ENCODE data around the gene VPS35L. TPM values are rescaled to one million over a fixed set of nuclear protein-coding genes. Genes with fewer than 3 reads are reported as not detected.

The VPS35L gene
- total and polyA plus RNA-seq, 2 experiments from 2014 or later: 47.5 to 52.8 TPM

DNA sequence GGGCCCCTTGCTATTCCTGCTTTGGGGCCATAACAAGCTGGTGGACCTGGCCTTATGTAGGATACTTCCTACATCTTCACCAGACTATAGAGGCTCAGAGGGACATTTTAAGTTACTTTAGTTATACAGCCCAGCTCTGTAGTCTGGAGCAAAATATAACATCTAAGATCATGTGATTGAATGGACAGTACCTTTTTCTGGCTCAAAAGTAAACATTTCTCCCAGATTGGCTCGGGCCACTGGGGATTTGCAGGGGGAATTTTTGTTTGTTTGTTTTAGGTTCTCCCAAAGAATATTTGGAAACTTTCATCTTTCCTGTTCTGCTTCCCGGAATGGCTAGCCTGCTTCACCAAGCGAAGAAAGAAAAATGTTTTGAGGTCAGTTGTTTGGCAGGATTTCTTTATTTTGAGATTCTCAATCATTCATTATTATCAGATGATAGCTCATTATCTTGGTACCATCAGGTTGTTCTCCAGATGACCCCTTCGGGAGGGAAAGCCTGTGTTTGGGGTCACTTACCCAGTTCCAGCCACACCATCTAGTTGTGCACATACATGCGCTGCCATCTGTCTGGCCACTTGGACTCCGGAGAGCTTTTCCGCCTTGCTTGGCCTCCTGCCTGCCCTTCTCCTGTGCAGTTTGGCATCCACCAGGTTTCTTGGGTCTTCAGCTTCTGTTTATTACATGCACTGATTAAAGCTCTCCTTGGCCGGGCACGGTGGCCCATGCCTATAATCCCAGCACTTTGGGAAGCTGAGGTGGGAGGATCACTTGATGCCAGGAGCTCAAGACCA is 179.8 kb downstream of the VPS35L start:
- Histone ChIP-seq H3K27ac (no peak overlapping the region), H3K36me3 (replicated peaks; ENCODE audit: insufficient read depth, low read depth) (no peaks in the 10 kb centered on the region), H3K4me2 (no peak overlapping the region), H4K20me1 (ENCODE audit: insufficient read depth, poor library complexity, severe bottlenecking) (no peaks in the 10 kb centered on the region), H3K9me2 (replicated peaks; ENCODE audit: insufficient read depth) (no peaks in the 10 kb centered on the region), H2AFZ (no peak overlapping the region), H3K4me1 (ENCODE audit: insufficient read depth) (no peaks in the 10 kb centered on the region), H3K4me3 (no peak overlapping the region), H3K9me3 (ENCODE audit: low read depth) (no peaks in the 10 kb centered on the region), H3K27me3 (no peaks in the 10 kb centered on the region), H3K79me2 (no peaks in the 10 kb centered on the region)
- TF ChIP-seq EZH2 (IDR thresholded peaks at IDR 0.05; ENCODE audit: borderline replicate concordance): no peak
- no peak for TF ChIP-seq EZH2phosphoT487 (IDR thresholded peaks at IDR 0.05; ENCODE audit: low read depth, severe bottlenecking, unreplicated experiment)
- TF ChIP-seq, protein P1, sequence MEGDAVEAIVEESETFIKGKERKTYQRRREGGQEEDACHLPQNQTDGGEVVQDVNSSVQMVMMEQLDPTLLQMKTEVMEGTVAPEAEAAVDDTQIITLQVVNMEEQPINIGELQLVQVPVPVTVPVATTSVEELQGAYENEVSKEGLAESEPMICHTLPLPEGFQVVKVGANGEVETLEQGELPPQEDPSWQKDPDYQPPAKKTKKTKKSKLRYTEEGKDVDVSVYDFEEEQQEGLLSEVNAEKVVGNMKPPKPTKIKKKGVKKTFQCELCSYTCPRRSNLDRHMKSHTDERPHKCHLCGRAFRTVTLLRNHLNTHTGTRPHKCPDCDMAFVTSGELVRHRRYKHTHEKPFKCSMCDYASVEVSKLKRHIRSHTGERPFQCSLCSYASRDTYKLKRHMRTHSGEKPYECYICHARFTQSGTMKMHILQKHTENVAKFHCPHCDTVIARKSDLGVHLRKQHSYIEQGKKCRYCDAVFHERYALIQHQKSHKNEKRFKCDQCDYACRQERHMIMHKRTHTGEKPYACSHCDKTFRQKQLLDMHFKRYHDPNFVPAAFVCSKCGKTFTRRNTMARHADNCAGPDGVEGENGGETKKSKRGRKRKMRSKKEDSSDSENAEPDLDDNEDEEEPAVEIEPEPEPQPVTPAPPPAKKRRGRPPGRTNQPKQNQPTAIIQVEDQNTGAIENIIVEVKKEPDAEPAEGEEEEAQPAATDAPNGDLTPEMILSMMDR (IDR thresholded peaks at IDR 0.05; ENCODE audit: poor library complexity): no peak
- 80% methylated on average over 9 of the region's 9 CpGs for WGBS (ENCODE audit: low lambda C conversion rate, missing lambda C conversion rate)
- DNase-seq (ENCODE audit: low spot score): no peak

DNA sequence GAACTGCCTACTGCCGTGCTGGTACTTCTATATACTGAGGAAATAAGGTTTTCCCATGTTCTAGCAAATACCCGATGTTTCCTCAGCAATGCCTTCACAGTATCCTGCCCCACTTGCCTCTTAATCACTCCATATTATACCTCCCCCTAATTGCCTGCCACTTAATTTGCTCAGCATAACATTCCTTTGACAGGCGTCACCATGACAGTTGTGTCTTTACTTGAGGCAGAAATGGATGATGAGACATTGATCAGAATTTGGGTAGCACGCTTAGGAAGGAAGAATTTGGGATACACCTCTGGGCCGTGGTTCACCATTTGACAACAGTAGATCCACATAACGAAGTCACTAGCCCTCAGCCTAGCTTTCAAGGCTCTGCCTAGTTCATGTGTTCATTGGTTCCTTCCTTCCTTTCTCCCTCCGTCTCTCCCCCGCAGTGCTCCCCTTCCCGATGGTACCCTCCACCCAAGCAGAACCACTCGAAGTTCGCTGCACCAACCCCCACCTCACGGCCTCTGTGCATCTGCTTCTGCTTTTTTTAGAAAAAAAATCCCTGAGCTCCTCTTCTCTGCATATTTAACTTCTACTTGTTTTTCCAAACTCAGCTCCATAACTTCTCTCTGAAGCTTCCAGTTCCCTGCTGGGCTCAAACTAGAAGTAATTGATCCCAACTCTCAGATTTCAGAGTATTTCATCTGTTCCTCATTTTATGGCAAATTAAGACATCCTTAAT is 182.0 kb downstream of the VPS35L start:
- no peak for DNase-seq (ENCODE audit: low spot score)
- TF ChIP-seq EZH2 (IDR thresholded peaks at IDR 0.05; ENCODE audit: borderline replicate concordance): no peak
- TF ChIP-seq, protein P1 (IDR thresholded peaks at IDR 0.05; ENCODE audit: poor library complexity): no peak
- no peak for TF ChIP-seq EZH2phosphoT487 (IDR thresholded peaks at IDR 0.05; ENCODE audit: low read depth, severe bottlenecking, unreplicated experiment)
- H3K79me2 ChIP-seq: no peaks in the 10 kb centered on the region
- no peaks in the 10 kb centered on the region for H4K20me1 ChIP-seq (ENCODE audit: insufficient read depth, poor library complexity, severe bottlenecking)
- no peaks in the 10 kb centered on the region for H3K4me1 ChIP-seq (ENCODE audit: insufficient read depth)
- no peaks in the 10 kb centered on the region for H3K9me2 ChIP-seq (replicated peaks; ENCODE audit: insufficient read depth)
- WGBS (ENCODE audit: low lambda C conversion rate, missing lambda C conversion rate): 94% methylated on average over 12 of the region's 12 CpGs
- no peaks in the 10 kb centered on the region for H3K27me3 ChIP-seq
- no peak overlapping the region for H3K27ac ChIP-seq
- no peak overlapping the region for H3K4me2 ChIP-seq
- no peak overlapping the region for H3K4me3 ChIP-seq
- H2AFZ ChIP-seq: no peak overlapping the region
- no peaks in the 10 kb centered on the region for H3K9me3 ChIP-seq (ENCODE audit: low read depth)
- H3K36me3 ChIP-seq (replicated peaks; ENCODE audit: insufficient read depth, low read depth): no peaks in the 10 kb centered on the region

DNA sequence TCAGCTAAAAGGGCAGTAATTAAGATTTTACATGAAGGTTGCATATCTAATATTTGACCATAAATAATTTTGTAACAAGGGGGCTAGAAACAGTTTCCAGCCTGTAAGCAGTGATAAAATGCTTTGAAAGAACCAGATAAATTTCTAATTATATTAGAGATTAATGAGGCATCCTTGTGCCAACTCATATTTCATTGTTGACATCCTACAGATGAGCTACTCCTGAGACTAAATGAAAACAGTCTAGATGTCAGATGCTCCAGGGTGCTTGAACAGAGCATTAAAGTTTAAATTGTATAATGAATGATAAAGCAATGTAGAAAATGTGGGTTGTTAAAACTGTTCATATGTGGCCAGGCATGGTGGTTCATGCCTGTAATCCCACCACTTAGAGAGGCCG is 185.9 kb downstream of the VPS35L start:
- H3K4me3 ChIP-seq: no peak overlapping the region
- WGBS (ENCODE audit: low lambda C conversion rate, missing lambda C conversion rate): 100% methylated on average over 1 of the region's 1 CpG
- DNase-seq (ENCODE audit: low spot score): no peak
- no peak overlapping the region for H3K4me2 ChIP-seq
- H4K20me1 ChIP-seq (ENCODE audit: insufficient read depth, poor library complexity, severe bottlenecking): no peaks in the 10 kb centered on the region
- H3K9me2 ChIP-seq (replicated peaks; ENCODE audit: insufficient read depth): no peaks in the 10 kb centered on the region
- H3K27me3 ChIP-seq: no peaks in the 10 kb centered on the region
- H3K4me1 ChIP-seq (ENCODE audit: insufficient read depth): peaks cover 17% of the 10 kb centered on the region
- H3K36me3 ChIP-seq (replicated peaks; ENCODE audit: insufficient read depth, low read depth): no peaks in the 10 kb centered on the region
- no peak overlapping the region for H2AFZ ChIP-seq
- H3K27ac ChIP-seq: no peak overlapping the region
- H3K9me3 ChIP-seq (ENCODE audit: low read depth): no peaks in the 10 kb centered on the region
- no peak for TF ChIP-seq EZH2 (IDR thresholded peaks at IDR 0.05; ENCODE audit: borderline replicate concordance)
- no peaks in the 10 kb centered on the region for H3K79me2 ChIP-seq

DNA sequence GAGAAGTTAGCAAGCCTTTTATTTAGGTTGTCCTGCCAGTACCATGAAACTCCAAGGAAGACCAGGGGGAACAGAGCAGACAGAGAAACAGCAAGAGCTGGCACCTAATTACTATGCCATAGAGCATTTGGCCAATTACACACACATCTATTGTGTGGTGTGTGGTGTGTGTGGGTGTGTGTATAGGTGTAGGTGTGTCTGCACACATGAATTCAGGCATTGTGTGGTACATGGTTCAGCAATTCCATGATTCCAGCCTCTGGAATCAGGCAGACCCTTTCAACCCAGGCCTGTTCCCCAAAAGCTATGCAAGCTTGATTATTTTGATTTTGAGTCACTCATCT is 188.3 kb downstream of the VPS35L start:
- peaks cover 23% of the 10 kb centered on the region for H3K4me1 ChIP-seq (ENCODE audit: insufficient read depth)
- H4K20me1 ChIP-seq (ENCODE audit: insufficient read depth, poor library complexity, severe bottlenecking): no peaks in the 10 kb centered on the region
- no peaks in the 10 kb centered on the region for H3K9me2 ChIP-seq (replicated peaks; ENCODE audit: insufficient read depth)
- H3K4me3 ChIP-seq: no peak overlapping the region
- peak overlapping the region; percentile 74 for H3K27ac ChIP-seq
- H3K9me3 ChIP-seq (ENCODE audit: low read depth): no peaks in the 10 kb centered on the region
- DNase-seq (ENCODE audit: low spot score): no peak
- no peak overlapping the region for H3K4me2 ChIP-seq
- TF ChIP-seq EZH2 (IDR thresholded peaks at IDR 0.05; ENCODE audit: borderline replicate concordance): no peak
- TF ChIP-seq, protein P1 (IDR thresholded peaks at IDR 0.05; ENCODE audit: poor library complexity): no peak
- TF ChIP-seq EZH2phosphoT487 (IDR thresholded peaks at IDR 0.05; ENCODE audit: low read depth, severe bottlenecking, unreplicated experiment): no peak
- no peaks in the 10 kb centered on the region for H3K36me3 ChIP-seq (replicated peaks; ENCODE audit: insufficient read depth, low read depth)
- no peaks in the 10 kb centered on the region for H3K27me3 ChIP-seq
- no peaks in the 10 kb centered on the region for H3K79me2 ChIP-seq
- no peak overlapping the region for H2AFZ ChIP-seq

Measured in hepatocyte (in vitro differentiated cells).